Measurements from ENCODE around the gene THADA.

THADA gene

GRCh38 chr2:43507137-43507536, 88.7 kb downstream of the THADA start:
- no peak for DNase-seq

GRCh38 chr2:43495727-43496126, 100.1 kb downstream of the THADA start:
- DNase-seq: no peak

- DNase-seq: no peak
Observed at GRCh38 chr2:43493954-43494353, 101.9 kb downstream of the THADA start.

- no peak for DNase-seq
Observed at GRCh38 chr2:43491065-43491639, 104.7 kb downstream of the THADA start.

GRCh38 chr2:43490252-43490786, 105.5 kb downstream of the THADA start:
- no peak for DNase-seq

- DNase-seq: no peak
Observed at GRCh38 chr2:43488737-43489136, 107.1 kb downstream of the THADA start.

- no peak for DNase-seq
Observed at GRCh38 chr2:43486603-43487002, 109.2 kb downstream of the THADA start.

GRCh38 chr2:43484323-43484930, 111.4 kb downstream of the THADA start:
- DNase-seq: no peak

- no peak for DNase-seq
Observed at GRCh38 chr2:43482961-43483360, 112.9 kb downstream of the THADA start.

- DNase-seq: no peak
Observed at GRCh38 chr2:43481927-43482542, 113.8 kb downstream of the THADA start.

GRCh38 chr2:43480874-43481273, 115.0 kb downstream of the THADA start:
- DNase-seq: no peak

- no peak for DNase-seq
Observed at GRCh38 chr2:43478412-43479086, 117.3 kb downstream of the THADA start.

- no peak for DNase-seq
Observed at GRCh38 chr2:43475922-43476321, 119.9 kb downstream of the THADA start.

GRCh38 chr2:43475137-43475846, 120.5 kb downstream of the THADA start:
- no peak for DNase-seq

GRCh38 chr2:43474273-43474672, 121.6 kb downstream of the THADA start:
- no peak for DNase-seq

- no peak for DNase-seq
Observed at GRCh38 chr2:43473767-43474166, 122.1 kb downstream of the THADA start.

- DNase-seq: no peak
Observed at GRCh38 chr2:43472527-43473194, 123.2 kb downstream of the THADA start.

GRCh38 chr2:43469713-43470112, 126.1 kb downstream of the THADA start:
- DNase-seq: no peak

- no peak for DNase-seq
Observed at GRCh38 chr2:43469094-43469493, 126.7 kb downstream of the THADA start.

GRCh38 chr2:43467891-43468290, 127.9 kb downstream of the THADA start:
- DNase-seq: no peak

GRCh38 chr2:43465234-43465633, 130.6 kb downstream of the THADA start:
- DNase-seq: no peak

GRCh38 chr2:43464590-43464989, 131.2 kb downstream of the THADA start:
- no peak for DNase-seq
